AG20443 (cell line): Measurements from ENCODE around the gene TMEM164.

ENCODE experiments used
- DNase-seq: peaks from one replicate; pipeline ENCODE4 v3.0.0; 2012; ENCODE audit warnings: low spot score, mixed read lengths

Gene TMEM164

DNA sequence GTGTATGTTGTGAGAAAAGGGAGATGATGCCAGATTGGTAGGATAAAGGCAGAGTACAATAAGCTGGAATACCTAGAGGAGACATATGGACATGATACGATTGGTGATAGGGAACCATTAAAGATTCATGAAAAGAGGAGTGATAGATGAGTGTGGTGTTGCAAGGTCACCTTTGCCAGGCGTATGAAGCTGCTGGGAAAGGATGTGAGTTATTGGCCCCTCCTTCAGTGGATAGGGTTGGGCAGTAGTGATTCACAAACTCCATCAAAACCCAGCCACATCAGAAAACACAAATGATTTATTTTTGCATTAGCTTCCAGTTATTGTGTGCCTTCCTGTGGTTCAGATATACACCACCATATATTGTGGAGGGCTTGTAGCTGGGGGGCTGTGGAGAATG, 34.3 kb downstream of the TMEM164 start:
- no peak for DNase-seq

DNA sequence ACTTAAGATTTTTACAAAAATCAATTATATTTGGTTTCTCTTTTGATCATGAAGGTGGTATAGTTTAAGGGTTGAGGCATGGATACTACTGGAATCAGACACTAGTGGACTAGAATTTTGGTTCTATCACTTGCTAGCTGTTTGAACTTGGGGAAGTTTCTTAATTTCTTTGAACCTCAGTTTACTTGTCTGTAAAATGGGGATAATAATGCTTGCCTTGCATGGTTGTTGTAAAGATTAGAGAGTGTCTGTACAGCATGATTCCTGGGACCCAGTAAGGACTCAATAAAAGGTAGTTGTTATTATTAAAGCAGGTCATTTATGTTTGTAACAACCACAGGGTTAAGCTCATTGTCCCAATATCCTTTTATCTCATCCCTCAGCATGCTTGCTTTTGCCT, 36.0 kb downstream of the TMEM164 start:
- no peak for DNase-seq

DNA sequence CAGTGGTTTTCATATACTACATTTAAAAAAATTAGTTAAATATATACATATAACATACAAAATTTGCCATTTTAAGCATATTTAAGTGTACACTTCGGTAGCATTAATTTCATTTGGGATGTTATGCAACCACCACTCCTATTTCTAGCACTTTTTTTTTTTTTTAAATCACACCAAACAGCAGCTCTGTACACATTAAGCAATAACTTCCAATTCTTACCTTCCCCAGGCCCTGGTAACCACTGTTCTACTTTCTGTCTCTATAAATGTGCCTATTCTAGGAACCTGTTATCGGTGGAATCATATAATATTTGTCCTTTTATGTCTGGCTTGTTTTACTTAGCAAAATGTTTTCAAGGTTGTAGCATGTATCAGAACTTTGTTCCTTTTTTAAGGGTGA, 39.1 kb downstream of the TMEM164 start:
- DNase-seq: no peak

GRCh38 chrX:110042496-110042895, 39.6 kb downstream of the TMEM164 start:
- DNase-seq: no peak

DNA sequence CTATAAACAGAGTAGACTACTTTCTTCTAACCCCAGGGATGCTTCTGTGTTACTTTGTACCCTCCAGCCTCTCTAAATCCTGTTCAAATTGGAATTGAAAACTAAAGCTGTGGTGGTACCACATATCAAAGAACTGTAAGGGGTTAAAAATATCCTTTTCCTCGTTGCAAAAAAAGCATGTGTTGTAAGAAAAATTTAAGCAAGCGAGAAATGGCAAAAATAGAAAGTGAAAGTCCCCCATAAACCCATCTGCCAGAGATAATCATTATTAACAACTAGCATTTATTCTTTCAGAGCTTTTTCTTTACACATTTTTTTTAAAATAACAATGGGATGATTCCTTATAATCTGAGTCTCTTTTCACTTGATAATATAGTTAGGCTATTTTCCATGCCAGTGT, 40.6 kb downstream of the TMEM164 start:
- no peak for DNase-seq

DNA sequence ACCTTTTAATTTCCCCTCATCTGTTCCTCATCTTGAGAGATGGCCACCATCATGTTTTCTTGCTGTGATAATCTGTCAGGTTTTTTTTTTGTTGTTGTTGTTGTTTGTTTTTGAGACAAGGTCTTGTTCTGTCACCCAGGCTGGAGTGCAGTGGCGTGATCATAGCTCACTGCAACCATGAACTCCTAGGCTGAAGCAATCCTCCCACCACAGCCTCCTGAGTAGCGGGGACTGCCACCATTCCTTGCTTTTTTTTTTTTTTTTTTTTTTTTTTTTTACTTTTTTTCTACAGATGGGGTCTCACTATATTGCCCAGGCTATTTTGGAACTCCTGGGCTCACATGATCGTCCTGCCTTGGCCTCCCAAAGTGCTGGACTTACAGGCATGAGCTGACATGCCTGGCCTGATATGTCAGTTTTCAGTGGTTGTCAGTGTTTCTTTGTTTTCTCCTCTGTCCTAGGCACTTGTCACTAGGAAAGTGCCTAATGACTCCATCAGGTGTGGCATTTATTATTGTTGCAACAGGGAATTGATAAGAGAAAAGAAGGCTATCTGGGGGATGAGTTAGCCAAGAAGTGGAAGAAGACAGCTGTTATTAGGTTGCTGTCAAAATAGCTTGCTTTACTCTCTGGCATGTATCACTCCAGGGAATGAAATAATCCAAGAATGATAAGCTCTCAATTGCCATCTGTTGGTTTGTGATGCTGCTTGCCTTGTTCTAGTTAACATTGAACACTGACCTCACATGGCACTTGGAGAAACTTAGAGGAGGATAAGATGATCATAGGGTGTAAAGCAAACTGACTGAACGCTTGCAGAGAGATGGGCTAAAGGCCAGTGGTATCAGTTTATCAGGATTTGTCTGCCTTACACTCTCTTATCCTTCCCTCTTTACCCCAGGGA, 41.7 kb downstream of the TMEM164 start:
- DNase-seq: no peak

DNA sequence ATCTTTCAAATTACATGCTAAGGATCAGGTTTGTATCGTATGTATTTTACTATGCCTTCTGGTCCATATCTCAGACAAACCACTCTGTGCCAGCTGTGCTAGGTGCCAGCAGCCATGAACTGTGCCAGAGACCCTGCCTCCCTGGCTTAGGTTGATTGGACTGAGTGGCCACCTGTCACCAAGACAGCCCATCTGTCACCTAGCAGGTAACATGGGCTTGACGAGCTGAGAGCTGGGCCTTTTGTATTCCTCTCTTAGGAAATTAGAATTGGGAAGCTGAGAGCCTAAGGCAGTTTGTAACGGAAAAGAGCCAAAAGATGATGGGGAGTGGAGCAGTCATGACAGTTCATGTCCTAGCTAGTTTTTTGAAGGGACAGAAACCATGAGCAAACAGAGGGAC, 42.5 kb downstream of the TMEM164 start:
- DNase-seq: no peak

DNA sequence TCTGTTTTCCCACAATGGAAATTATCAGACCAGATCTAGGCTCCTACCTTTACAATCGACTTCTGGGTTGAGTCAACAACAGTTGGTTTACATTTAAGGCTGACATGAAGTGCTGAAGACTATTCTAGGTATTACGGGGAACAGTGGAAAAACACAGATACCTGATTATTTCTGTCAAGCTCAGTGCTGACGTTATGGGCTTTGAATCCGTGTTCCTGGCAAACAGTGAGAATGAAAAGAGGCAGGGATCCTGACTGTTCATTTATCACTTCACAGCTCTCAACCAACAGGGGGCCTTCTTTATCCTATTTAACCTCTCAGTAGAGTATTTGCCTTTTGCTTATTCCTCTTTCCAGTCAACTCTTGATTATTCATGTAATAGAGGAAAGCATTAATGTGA, 43.1 kb downstream of the TMEM164 start:
- no peak for DNase-seq

DNA sequence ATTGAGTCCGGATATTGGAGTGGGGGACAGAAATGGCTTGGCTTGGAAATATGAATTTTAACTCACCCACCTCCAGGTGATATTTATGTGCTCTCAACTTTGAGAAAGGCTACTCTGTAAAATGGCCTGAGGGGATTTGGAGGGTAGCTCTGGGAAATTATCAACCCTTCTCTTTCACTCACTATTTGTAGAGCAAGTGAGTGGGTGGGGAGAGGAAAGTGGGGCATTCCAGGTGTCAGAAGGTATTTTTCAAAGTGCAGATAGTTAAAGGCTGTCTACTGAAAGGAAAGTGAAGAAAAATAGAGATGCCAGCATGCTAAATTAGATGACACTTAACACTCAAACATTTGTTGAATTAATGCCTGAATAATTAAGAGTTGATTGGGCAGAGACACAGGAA, 44.1 kb downstream of the TMEM164 start:
- no peak for DNase-seq

DNA sequence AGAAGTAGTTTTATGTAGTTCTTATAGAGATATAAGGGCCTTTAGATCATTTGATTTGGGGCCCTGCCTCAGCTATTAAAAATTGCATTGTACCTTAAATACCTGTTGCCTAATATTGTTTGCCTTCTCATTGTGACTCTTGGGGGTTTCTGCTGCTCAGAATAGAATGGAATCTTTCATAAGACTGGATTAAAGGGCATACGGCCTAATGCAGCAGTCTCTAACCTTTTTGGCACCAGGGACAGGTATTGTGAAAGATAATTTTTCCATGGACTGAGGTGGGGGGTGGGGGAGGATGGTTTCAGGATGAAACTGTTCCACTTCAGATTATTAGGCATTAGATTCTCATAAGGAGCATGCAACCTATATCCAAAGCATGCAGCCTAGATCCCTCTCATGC, 46.2 kb downstream of the TMEM164 start:
- DNase-seq: no peak

DNA sequence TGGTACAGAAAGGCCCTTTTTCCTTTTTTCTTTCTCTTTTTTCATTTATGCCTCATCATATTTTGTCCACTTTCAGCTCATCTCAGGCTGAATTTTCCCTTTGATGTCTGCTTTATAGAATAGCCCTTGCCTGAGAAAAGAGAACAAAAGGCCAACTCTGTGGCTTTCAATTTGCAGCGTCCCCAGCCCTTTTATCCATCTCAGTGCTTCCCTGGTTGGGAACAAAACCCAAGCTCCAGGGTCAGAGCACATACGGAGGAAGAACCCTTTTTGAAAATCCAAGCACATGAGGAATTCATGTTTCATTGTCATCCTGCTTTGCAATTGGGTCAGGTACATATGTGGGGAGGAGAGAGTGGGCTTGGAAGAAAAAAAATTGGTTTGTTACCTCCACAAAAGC, 47.5 kb downstream of the TMEM164 start:
- DNase-seq: no peak

DNA sequence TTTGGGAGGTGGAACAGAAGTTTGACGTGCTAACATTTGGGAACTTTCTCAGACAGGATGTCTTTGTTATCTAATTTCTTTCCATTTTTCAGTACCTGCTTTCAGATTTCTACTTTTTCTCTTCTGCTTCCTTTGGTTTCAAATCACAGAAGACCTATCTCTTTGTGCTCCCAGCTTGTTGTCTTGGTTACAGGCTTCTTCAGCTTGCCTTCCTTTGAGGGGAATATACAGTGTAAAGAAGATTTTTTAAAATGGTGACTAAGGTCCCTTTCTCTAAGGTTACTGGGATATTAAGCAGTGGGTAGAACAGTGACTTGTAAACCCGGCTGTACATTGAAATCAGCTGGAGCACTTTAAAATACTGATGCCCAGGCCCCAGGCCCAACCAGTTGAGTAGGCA, 48.0 kb downstream of the TMEM164 start:
- DNase-seq: no peak

DNA sequence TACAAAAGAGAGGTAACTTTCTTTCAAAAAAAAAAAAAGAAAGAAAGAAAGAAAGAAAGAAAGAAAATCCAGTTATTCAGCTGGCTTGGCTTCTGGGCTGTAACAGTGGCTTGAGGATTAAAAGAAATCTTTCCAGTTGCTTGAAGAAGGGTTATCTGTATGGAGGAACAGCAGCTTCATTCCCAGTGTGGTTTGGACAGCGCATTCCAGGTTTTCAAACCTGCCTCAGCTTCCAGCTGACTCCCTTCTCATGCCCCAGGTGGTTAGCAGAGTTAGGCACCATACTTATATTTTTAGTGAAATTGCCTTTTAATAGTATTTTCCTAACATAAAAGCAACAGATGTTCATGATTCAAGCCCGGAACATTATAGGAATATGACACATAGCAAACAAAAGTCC, 48.6 kb downstream of the TMEM164 start:
- no peak for DNase-seq

DNA sequence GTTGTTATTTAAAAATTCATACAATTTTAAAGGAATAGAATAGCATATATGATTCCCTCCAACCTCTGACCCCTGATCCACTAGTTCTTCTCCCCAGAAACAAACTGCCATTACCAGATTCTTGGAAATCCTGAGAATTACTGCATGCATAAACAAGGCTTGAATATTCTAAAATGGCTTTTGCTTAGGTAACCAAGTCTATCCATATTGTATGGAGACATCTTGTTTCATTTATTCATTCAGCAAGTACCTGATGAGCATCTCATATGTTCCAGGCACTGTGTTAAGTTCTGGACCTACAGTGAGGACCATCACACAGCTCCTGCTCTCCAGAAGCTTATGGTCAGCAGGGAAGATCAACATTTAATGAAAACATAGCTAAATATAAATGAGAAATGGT, 49.4 kb downstream of the TMEM164 start:
- DNase-seq: no peak

GRCh38 chrX:110053453-110053852, 50.5 kb downstream of the TMEM164 start:
- DNase-seq: no peak

DNA sequence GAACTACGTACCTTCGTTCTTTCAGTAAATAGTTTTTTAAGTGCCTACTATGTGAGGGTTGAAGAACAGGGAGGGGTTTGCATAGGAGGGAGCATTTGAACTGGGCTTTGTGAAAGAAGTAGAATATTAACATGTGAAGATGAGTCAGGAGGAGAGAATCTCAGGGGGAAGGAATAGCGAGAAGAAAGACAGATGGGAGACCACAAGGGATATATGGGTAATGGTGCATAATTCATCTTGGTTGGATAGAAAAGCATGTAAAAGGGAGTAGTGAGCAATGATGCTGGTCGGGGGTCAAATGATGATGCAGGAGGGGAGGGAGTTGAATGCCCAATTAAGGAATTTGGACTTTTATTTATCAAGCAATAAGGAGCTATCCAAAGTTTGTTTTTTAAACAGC, 52.7 kb downstream of the TMEM164 start:
- DNase-seq: no peak

- no peak for DNase-seq
Measured at GRCh38 chrX:110056419-110056818, 53.5 kb downstream of the TMEM164 start.

DNA sequence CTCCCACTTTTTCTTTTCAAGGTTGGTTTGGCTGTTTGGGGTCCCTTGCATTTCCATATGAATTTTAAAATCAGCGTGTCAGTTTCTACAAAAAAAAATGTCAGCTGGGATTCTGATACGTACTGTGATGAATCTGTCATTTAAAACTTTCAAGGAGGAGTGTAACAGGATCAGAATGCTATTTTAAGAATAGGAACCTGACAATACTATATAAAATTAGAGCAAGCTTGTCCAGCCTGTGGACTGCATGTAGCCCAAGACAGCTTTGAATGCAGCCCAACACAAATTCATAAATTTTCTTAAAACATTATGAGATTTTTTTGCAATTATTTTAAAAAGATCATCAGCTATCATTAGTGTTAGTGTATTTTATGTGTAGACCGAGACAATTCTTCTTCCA, 56.5 kb downstream of the TMEM164 start:
- no peak for DNase-seq

- no peak for DNase-seq
Measured at GRCh38 chrX:110060317-110060716, 57.4 kb downstream of the TMEM164 start.

- no peak for DNase-seq
Measured at GRCh38 chrX:110060846-110061537, 58.1 kb downstream of the TMEM164 start.

DNA sequence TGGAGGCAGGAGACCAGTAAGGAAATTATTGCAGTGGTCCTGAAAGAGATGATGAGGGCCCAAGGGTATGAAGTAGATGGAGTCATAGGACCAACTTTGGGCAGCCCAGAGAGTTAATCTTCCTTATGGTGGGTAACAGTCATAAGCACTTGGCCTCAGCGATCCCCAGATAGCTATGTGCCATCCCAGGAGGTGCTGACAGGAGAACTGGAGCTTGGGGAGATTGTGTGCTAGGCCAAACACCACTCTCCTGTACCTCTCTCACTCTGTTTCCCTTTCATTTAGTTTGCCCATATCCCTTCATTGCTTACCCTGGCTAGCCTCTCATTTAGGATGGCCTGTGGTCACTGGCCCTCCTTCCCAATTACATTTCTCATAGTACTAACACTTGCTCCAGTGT, 60.0 kb downstream of the TMEM164 start:
- no peak for DNase-seq

DNA sequence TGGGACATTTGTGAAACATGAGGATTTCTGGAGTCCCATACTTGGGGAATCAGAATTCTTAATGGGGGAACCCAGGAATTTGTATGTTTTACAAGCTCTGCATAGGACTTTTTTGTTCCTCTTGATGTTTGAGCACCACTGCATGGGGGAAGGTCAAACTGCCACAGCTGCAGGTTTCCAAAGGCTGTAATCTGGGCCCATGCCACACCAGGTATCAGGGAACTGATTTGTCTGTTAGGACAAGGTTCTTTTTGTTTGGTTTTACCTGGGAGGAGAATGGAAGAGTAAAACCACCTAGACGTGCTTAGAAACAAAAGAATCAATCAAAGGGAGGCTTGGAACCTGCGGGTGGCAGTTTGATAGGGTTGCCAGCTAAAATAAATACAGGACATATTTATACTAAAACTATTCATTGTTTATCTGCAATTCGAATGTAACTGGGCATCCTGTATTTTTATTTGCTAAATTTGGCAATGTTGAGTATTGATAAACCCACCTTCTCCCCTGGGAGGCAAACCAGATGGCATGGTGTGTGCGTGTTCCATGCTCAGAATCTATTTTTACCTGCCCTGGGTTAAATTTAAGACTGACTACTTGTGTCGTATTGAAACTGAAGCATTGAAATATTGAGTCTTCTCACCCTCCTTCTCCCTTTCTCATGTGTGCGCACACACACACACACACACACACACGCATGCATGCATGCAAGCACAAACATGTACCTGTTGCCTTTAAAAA, 63.7 kb downstream of the TMEM164 start:
- no peak for DNase-seq

- DNase-seq: no peak
Measured at GRCh38 chrX:110070970-110071369, 68.1 kb downstream of the TMEM164 start.
